Endothelial cell of umbilical vein (primary cell): ENCODE measurements around the gene AGPAT2. TPM values are rescaled to one million over a fixed set of nuclear protein-coding genes. Genes with fewer than 3 reads are reported as not detected.

Experiments
- BruUV-seq: library from RNA; stranded (reverse); fragments of 400-500 nt; replicated peaks from 2 replicates; lab custom pipeline; 2021; lab: Mats Ljungman, UMichigan
- CTCF ChIA-PET: fragments of 300-600, 350-600 bp; sonication (Branson Sonifier 250); formaldehyde crosslinking; loops from one replicate; lab custom pipeline; 2021; ENCODE audit warnings: antibody characterized with exemption, inconsistent platforms; lab: Charles Lee
- POLR2A ChIA-PET: fragments of 300-600, 350-600 bp; sonication (Branson Sonifier 250); formaldehyde crosslinking; loops from one replicate; lab custom pipeline; 2021; ENCODE audit warnings: antibody characterized with exemption, inconsistent platforms; lab: Charles Lee
- DNase-seq: peaks from one replicate; pipeline ENCODE4 v3.0.0-alpha.2; 2011; ENCODE audit warnings: low read depth, low spot score
- FAIRE-seq: peaks from 2 replicates; lab custom pipeline; 2011; peaks lifted over from hg19 to GRCh38; lab: Jason Lieb, UNC
- H2AFZ ChIP-seq: 2 replicates; pipeline ENCODE4 v1.6.0; 2012; ENCODE audit warnings: low read depth, low read length, control low read depth, inconsistent platforms
- H3K27ac ChIP-seq: 2 replicates; pipeline ENCODE4 v1.5.1; 2011; ENCODE audit warnings: low read depth, mild to moderate bottlenecking, control low read depth, low read length, moderate library complexity; ENCODE audit not compliant: insufficient read depth
- H3K27me3 ChIP-seq, 2 experiments: 2 replicates each; pipeline versions ENCODE4 v1.6.0 to v1.6.1; 2011; ENCODE audit warnings: low read length in 2 of 2, mixed read lengths in 1 of 2; ENCODE audit not compliant: control insufficient read depth in 2 of 2, insufficient read depth in 2 of 2
- H3K36me3 ChIP-seq, 2 experiments: 2 replicates in 1 of 2; 3 replicates in 1 of 2; pipeline ENCODE4 v1.5.1; 2011; ENCODE audit warnings: low read length in 2 of 2, mild to moderate bottlenecking in 1 of 2, moderate library complexity in 1 of 2; ENCODE audit not compliant: control insufficient read depth in 2 of 2, insufficient read depth in 2 of 2; ENCODE audit errors: extremely low read depth in 1 of 2
- H3K4me1 ChIP-seq: 3 replicates; pipeline ENCODE4 v1.5.1; 2011; ENCODE audit warnings: mild to moderate bottlenecking, low read length; ENCODE audit not compliant: control insufficient read depth, insufficient read depth; ENCODE audit errors: extremely low read depth
- H3K4me2 ChIP-seq: 2 replicates; pipeline ENCODE4 v1.6.1; 2011; ENCODE audit warnings: low read length, control low read depth, mixed read lengths; ENCODE audit not compliant: insufficient read depth
- H3K4me3 ChIP-seq, 3 experiments: fragments of 200-600 bp in 1 of 3; sonication (generic), shearing (Covaris generic) in 1 of 3; replicated peaks in 1 of 3; 2 replicates each; pipeline ENCODE4 v1.5.1; 2011 to 2016; ENCODE audit warnings: control low read depth in 3 of 3, low read length in 3 of 3, mild to moderate bottlenecking in 2 of 3, inconsistent platforms in 1 of 3, low read depth in 1 of 3, moderate library complexity in 1 of 3; ENCODE audit not compliant: insufficient read depth in 1 of 3
- H3K79me2 ChIP-seq: 2 replicates; pipeline ENCODE4 v1.6.0; 2012; ENCODE audit warnings: low read length, inconsistent platforms; ENCODE audit not compliant: control insufficient read depth, insufficient read depth
- H3K9ac ChIP-seq: replicated peaks from 2 replicates; pipeline ENCODE3; 2011; ENCODE audit warnings: low read length, control low read depth; ENCODE audit not compliant: insufficient read depth; ENCODE audit errors: extremely low read depth
- H3K9me1 ChIP-seq: replicated peaks from 3 replicates; pipeline ENCODE4 v1.6.0; 2011; ENCODE audit warnings: mild to moderate bottlenecking, low read length; ENCODE audit not compliant: control insufficient read depth, insufficient read depth; ENCODE audit errors: extremely low read depth
- H3K9me3 ChIP-seq: replicated peaks from 2 replicates; pipeline ENCODE4 v1.5.1; 2012; ENCODE audit warnings: low read length, inconsistent platforms; ENCODE audit not compliant: control insufficient read depth, insufficient read depth
- H4K20me1 ChIP-seq: replicated peaks from 2 replicates; pipeline ENCODE3; 2011; ENCODE audit warnings: mild to moderate bottlenecking, low read length; ENCODE audit not compliant: control insufficient read depth, insufficient read depth; ENCODE audit errors: extremely low read depth
- EZH2 ChIP-seq: IDR thresholded peaks from 2 replicates; pipeline ENCODE4 v1.6.1; 2012; ENCODE audit warnings: borderline replicate concordance, low read depth, mild to moderate bottlenecking, moderate library complexity, low read length, inconsistent platforms; ENCODE audit not compliant: severe bottlenecking
- FOS ChIP-seq: IDR thresholded peaks from 2 replicates; pipeline ENCODE4 v1.6.1; 2011; ENCODE audit warnings: mild to moderate bottlenecking, low read length, moderate library complexity, borderline replicate concordance; ENCODE audit not compliant: insufficient read depth
- GATA2 ChIP-seq: IDR thresholded peaks from 2 replicates; pipeline ENCODE4 v1.7.0; 2011; ENCODE audit warnings: low read depth, mild to moderate bottlenecking, moderate library complexity, mixed read lengths, low read length; ENCODE audit not compliant: insufficient read length, insufficient read depth
- JUN ChIP-seq: IDR thresholded peaks from 2 replicates; pipeline ENCODE4 v1.6.1; 2011; ENCODE audit warnings: borderline replicate concordance, low read depth; ENCODE audit not compliant: insufficient read length, insufficient read depth
- MYC ChIP-seq: IDR thresholded peaks from one replicate; pipeline ENCODE4 v1.6.1; 2011; ENCODE audit warnings: mild to moderate bottlenecking, low read depth, low read length
- POLR2A ChIP-seq: IDR thresholded peaks from 2 replicates; pipeline ENCODE4 v1.6.1; 2012; ENCODE audit warnings: low read depth, mild to moderate bottlenecking, control low read depth, low read length
- POLR2AphosphoS5 ChIP-seq: IDR thresholded peaks from 2 replicates; pipeline ENCODE4 v1.6.1; 2012; ENCODE audit warnings: low read depth, mild to moderate bottlenecking, control low read depth, low read length, moderate library complexity; ENCODE audit not compliant: insufficient read depth
- dilution Hi-C: fragments of 300-500 bp; cut with MboI; formaldehyde crosslinking; loops from one replicate; pipeline ENCODE4 v1.15.0; 2019; ENCODE audit warnings: low sequenced_read_pairs; ENCODE audit not compliant: extremely low pct_ligation_motif_present
- intact Hi-C: fragments of 100-400 bp; cut with micrococcal nuclease; formaldehyde crosslinking; loops from one replicate; pipeline ENCODE4 v1.10.0; 2022
- polyA plus RNA-seq, 4 experiments: library from polyadenylated mRNA; depleted of rRNA in 3 of 4; stranded (reverse) in 3 of 4; unstranded in 1 of 4; fragments of >200 nt; gene quantifications; 2 replicates each; pipeline versions ENCODE4 v1.2.1 to v1.2.3, GENCODE V29; 2011 to 2012; ENCODE audit warnings: missing spikeins in 1 of 4
- total RNA-seq: library from RNA; stranded (reverse); gene quantifications from 2 replicates; pipeline ENCODE4 v1.2.3, GENCODE V29; 2021
- TF ChIP-seq, protein P1 (sequence below): IDR thresholded peaks from 2 replicates; pipeline ENCODE4 v1.6.1; 2011; ENCODE audit not compliant: insufficient read depth, insufficient read length
- TF ChIP-seq, protein P2 (sequence below), 2 donors: IDR thresholded peaks; 1 replicate in 1 of 2; 2 replicates in 1 of 2; pipeline ENCODE4 v1.5.1; 2011; ENCODE audit warnings: low read length in 2 of 2, mild to moderate bottlenecking in 2 of 2, moderate library complexity in 2 of 2, control low read depth in 1 of 2, inconsistent platforms in 1 of 2, low read depth in 1 of 2; ENCODE audit not compliant: insufficient read depth in 1 of 2; ENCODE audit errors: extremely low read depth in 1 of 2

Gene AGPAT2
- total and polyA plus RNA-seq, 2 donors (not counting 3 experiments of a cell fraction or from before 2014, with no cell fraction given), result 45.5 to 55.3 TPM

DNA sequence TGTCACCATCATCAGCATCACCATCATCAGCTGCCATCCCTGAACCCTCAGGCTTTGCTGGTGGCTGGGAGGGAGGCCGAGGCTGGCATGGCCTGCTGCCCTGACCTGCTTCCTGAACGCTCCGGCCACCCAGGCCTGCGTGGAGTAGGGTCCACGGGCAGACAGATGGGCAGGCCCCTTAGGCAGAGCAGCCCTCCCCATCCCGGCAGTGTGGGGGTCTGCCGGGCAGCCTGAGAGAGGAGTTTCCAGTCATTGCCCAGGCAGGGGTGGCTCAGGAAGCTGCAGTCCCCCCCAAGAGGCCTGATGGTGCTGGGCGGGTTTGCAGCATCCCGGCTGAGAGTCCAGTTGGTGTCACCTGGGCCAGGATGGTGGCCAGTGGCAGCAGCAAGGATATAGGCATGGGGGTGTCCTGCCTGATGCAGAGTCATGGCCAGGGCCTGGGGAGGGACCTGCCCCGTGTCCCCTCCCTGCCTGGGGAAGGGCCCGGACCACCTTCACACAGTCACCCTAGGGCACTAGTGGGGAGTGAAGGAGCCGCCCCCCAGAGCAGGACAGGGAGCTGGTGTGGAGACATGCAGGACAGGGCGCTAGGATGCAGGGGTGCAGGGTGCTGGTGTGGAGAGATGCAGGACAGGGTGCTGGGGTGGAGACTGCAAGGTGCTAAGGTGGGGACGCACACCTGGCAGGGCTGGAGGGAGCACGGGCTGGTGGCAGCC lies 32.3 kb downstream of the AGPAT2 start:
- Histone ChIP-seq H3K4me2 (no peak overlapping the region), H2AFZ (no peak overlapping the region), H4K20me1 (no peaks in the 10 kb centered on the region), H3K27me3 (no peaks in the 10 kb centered on the region), H3K79me2 (peaks cover 10% of the 10 kb centered on the region), H3K36me3 (no peaks in the 10 kb centered on the region), H3K4me3 (no peak overlapping the region), H3K27ac (peak overlapping the region; percentile 98), H3K9me3 (no peaks in the 10 kb centered on the region), H3K9ac (peak overlapping the region; percentile 84), H3K4me1 (peaks cover 56% of the 10 kb centered on the region), H3K9me1 (no peaks in the 10 kb centered on the region)
- dilution Hi-C loops (no loop called here), intact Hi-C loops (loop anchor here (1.0 kb wide), 1 partner anchor 9 kb away; no protein-coding TSS in a partner anchor)
- POLR2A ChIA-PET, result interaction anchor here (1.9 to 2.6 kb wide), 2 partner anchors 9 to 10 kb away, joined by 9 to 40 read pairs; no protein-coding TSS in a partner anchor
- CTCF ChIA-PET, result interaction anchor here (5.0 kb wide), 1 partner anchor 10 kb away, joined by 59 read pairs; no protein-coding TSS in a partner anchor
- no TSS peak for BruUV-seq
- FAIRE-seq, result no peak
- TF ChIP-seq MYC (no peak), POLR2AphosphoS5 (no peak), GATA2 (no peak), EZH2 (no peak), POLR2A (no peak), FOS (no peak), JUN (no peak)
- TF ChIP-seq, protein P1, sequence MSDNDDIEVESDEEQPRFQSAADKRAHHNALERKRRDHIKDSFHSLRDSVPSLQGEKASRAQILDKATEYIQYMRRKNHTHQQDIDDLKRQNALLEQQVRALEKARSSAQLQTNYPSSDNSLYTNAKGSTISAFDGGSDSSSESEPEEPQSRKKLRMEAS, result no peak
- TF ChIP-seq, protein P2, sequence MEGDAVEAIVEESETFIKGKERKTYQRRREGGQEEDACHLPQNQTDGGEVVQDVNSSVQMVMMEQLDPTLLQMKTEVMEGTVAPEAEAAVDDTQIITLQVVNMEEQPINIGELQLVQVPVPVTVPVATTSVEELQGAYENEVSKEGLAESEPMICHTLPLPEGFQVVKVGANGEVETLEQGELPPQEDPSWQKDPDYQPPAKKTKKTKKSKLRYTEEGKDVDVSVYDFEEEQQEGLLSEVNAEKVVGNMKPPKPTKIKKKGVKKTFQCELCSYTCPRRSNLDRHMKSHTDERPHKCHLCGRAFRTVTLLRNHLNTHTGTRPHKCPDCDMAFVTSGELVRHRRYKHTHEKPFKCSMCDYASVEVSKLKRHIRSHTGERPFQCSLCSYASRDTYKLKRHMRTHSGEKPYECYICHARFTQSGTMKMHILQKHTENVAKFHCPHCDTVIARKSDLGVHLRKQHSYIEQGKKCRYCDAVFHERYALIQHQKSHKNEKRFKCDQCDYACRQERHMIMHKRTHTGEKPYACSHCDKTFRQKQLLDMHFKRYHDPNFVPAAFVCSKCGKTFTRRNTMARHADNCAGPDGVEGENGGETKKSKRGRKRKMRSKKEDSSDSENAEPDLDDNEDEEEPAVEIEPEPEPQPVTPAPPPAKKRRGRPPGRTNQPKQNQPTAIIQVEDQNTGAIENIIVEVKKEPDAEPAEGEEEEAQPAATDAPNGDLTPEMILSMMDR (IDR thresholded peaks at IDR 0.05; ENCODE audit: extremely low read depth in 1 of 2, insufficient read depth in 1 of 2, low read depth in 1 of 2, low read length in 2 of 2), result no peak
- DNase-seq, result peak; percentile 14
